GM12874 (cell line): Measurements from ENCODE around the gene MCF2L2.

ENCODE experiments used
- TF ChIP-seq, protein P1 (sequence below): IDR thresholded peaks from 2 replicates; pipeline ENCODE4 v1.5.1; 2011; ENCODE audit warnings: low read depth, mild to moderate bottlenecking, control low read depth, low read length, moderate library complexity; ENCODE audit not compliant: insufficient read depth

Gene MCF2L2

GRCh38 chr3:183129243-183129642, 299.2 kb downstream of the MCF2L2 start:
- TF ChIP-seq, protein P1, sequence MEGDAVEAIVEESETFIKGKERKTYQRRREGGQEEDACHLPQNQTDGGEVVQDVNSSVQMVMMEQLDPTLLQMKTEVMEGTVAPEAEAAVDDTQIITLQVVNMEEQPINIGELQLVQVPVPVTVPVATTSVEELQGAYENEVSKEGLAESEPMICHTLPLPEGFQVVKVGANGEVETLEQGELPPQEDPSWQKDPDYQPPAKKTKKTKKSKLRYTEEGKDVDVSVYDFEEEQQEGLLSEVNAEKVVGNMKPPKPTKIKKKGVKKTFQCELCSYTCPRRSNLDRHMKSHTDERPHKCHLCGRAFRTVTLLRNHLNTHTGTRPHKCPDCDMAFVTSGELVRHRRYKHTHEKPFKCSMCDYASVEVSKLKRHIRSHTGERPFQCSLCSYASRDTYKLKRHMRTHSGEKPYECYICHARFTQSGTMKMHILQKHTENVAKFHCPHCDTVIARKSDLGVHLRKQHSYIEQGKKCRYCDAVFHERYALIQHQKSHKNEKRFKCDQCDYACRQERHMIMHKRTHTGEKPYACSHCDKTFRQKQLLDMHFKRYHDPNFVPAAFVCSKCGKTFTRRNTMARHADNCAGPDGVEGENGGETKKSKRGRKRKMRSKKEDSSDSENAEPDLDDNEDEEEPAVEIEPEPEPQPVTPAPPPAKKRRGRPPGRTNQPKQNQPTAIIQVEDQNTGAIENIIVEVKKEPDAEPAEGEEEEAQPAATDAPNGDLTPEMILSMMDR, result no peak

DNA sequence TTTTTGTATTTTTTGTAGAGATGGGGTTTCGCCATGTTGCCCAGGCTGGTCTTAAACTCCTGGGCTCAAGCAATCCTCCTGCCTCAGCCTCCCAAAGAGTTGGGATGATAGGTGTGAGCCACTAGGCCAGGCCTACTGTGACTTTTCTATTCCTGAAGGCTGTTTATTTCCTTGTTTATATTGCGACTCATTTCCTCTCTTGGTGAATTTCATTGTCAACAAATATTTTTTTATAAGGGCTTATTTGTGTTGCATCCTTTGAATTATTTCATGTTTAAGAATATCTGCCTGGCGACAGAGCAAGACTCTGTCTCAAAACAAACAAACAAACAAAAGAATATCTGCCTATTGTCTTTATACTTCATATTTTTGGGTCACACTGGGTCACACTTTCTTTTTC, 299.7 kb downstream of the MCF2L2 start:
- TF ChIP-seq, protein P1, result no peak
